WTC11 (cell line): ENCODE results near the gene APOBEC3C. TPM values are rescaled to one million over a fixed set of nuclear protein-coding genes. Genes with fewer than 3 reads are reported as not detected.
A peak's percentile ranks its signal among the peaks of the same experiment; 100 is the strongest.
"Not testable (repeated sequence)": the region's sequence is repeated elsewhere in the genome, so short reads cannot be mapped to it uniquely, and the experiment has no call there.

Experiments
- ATAC-seq: fragments of 200-7000 bp; cut with Tn5 transposase; 2 replicates; pipeline ENCODE4 v1.10.0; 2021; ENCODE audit warnings: mild to moderate bottlenecking, moderate library complexity
- CTCF ChIA-PET: fragments of 300-600 bp; sonication (Branson Sonifier 250); formaldehyde crosslinking; loops from one replicate; lab custom pipeline; 2021; ENCODE audit warnings: antibody characterized with exemption; lab: Charles Lee
- POLR2A ChIA-PET: fragments of 350-600 bp; sonication (Branson Sonifier 250); formaldehyde crosslinking; loops from one replicate; lab custom pipeline; 2021; ENCODE audit warnings: antibody characterized with exemption; lab: Charles Lee
- DNase-seq: peaks from one replicate; pipeline ENCODE4 v3.0.0; 2021; ENCODE audit warnings: low spot score
- H3K27ac Mint-ChIP-seq: 2 replicates; pipeline ENCODE4 v1.8.0; 2021; ENCODE audit warnings: mixed read lengths
- H3K27me3 Mint-ChIP-seq: 2 replicates; pipeline ENCODE4 v1.8.0; 2021; ENCODE audit warnings: low read depth, mild to moderate bottlenecking, moderate library complexity, mixed read lengths
- H3K36me3 Mint-ChIP-seq: 2 replicates; pipeline ENCODE4 v1.8.0; 2021; ENCODE audit warnings: mixed read lengths
- H3K4me1 Mint-ChIP-seq: 2 replicates; pipeline ENCODE4 v1.8.0; 2022; ENCODE audit warnings: mixed read lengths
- H3K4me3 Mint-ChIP-seq: 2 replicates; pipeline ENCODE4 v1.8.0; 2021; ENCODE audit warnings: mild to moderate bottlenecking, moderate library complexity, mixed read lengths
- H3K9me3 Mint-ChIP-seq: 2 replicates; pipeline ENCODE4 v1.8.0; 2021; ENCODE audit warnings: mixed read lengths
- ETV6 ChIP-seq: sonication (generic); formaldehyde crosslinking; IDR thresholded peaks from 2 replicates; pipeline ENCODE4 v1.8.1; 2022; ENCODE audit warnings: mild to moderate bottlenecking, missing genetic modification reagents
- GRHL2 ChIP-seq: fragments of 250-450 bp; sonication (Bioruptor Pico); IDR thresholded peaks from 2 replicates; pipeline ENCODE4 v1.8.0; 2022; ENCODE audit warnings: mild to moderate bottlenecking, moderate library complexity; ENCODE audit not compliant: insufficient replicate concordance, severe bottlenecking
- IRF2 ChIP-seq: sonication (generic); formaldehyde crosslinking; IDR thresholded peaks from 2 replicates; pipeline ENCODE4 v1.8.0; 2022; ENCODE audit warnings: low read depth, missing genetic modification reagents, borderline replicate concordance
- JUN ChIP-seq: sonication (generic); formaldehyde crosslinking; IDR thresholded peaks from 2 replicates; pipeline ENCODE4 v1.8.0; 2023; ENCODE audit warnings: mild to moderate bottlenecking, missing genetic modification reagents
- NFATC4 ChIP-seq: fragments of 250-450 bp; sonication (Bioruptor Pico); IDR thresholded peaks from 2 replicates; pipeline ENCODE4 v1.9.0; 2021; ENCODE audit warnings: mild to moderate bottlenecking
- NFYB ChIP-seq: sonication (generic); formaldehyde crosslinking; conservative IDR thresholded peaks from 2 replicates; pipeline ENCODE4 v1.8.0; 2022; ENCODE audit warnings: low read depth, missing genetic modification reagents
- RORB ChIP-seq: fragments of 250-450 bp; sonication (Bioruptor Pico); IDR thresholded peaks from 2 replicates; pipeline ENCODE4 v1.9.0; 2021; ENCODE audit warnings: mild to moderate bottlenecking
- TEAD4 ChIP-seq: sonication (generic); formaldehyde crosslinking; IDR thresholded peaks from 2 replicates; pipeline ENCODE4 v1.8.0; 2022; ENCODE audit warnings: mild to moderate bottlenecking, missing genetic modification reagents
- ZNF232 ChIP-seq: sonication (generic); formaldehyde crosslinking; IDR thresholded peaks from 2 replicates; pipeline ENCODE4 v1.8.0; 2022; ENCODE audit warnings: mild to moderate bottlenecking, missing genetic modification reagents
- ZNF423 ChIP-seq: fragments of 250-450 bp; sonication (Bioruptor Pico); IDR thresholded peaks from 2 replicates; pipeline ENCODE4 v2.1.2; 2022; ENCODE audit warnings: mild to moderate bottlenecking, moderate library complexity
- total RNA-seq: library from RNA; stranded (reverse); gene quantifications from 3 replicates; pipeline ENCODE4 v1.2.3, GENCODE V29; 2021
- TF ChIP-seq, protein P1 (sequence below): fragments of 250-450 bp; sonication (Bioruptor Pico); IDR thresholded peaks from 2 replicates; pipeline ENCODE4 v2.1.2; 2022; ENCODE audit warnings: mild to moderate bottlenecking, moderate library complexity
- TF ChIP-seq, protein P2 (sequence below): fragments of 250-450 bp; sonication (Bioruptor Pico); IDR thresholded peaks from 2 replicates; pipeline ENCODE4 v1.9.0; 2021; ENCODE audit warnings: mild to moderate bottlenecking
- TF ChIP-seq, protein P3 (sequence below): sonication (generic); formaldehyde crosslinking; IDR thresholded peaks from 2 replicates; pipeline ENCODE4 v1.8.1; 2023; ENCODE audit warnings: mild to moderate bottlenecking, missing genetic modification reagents
- TF ChIP-seq, protein P4 (sequence below): sonication (generic); formaldehyde crosslinking; IDR thresholded peaks from 2 replicates; pipeline ENCODE4 v1.8.1; 2022; ENCODE audit warnings: missing genetic modification reagents, borderline replicate concordance

The APOBEC3C gene
- total RNA-seq, 1 experiment from 2014 or later = 33.4 TPM

DNA sequence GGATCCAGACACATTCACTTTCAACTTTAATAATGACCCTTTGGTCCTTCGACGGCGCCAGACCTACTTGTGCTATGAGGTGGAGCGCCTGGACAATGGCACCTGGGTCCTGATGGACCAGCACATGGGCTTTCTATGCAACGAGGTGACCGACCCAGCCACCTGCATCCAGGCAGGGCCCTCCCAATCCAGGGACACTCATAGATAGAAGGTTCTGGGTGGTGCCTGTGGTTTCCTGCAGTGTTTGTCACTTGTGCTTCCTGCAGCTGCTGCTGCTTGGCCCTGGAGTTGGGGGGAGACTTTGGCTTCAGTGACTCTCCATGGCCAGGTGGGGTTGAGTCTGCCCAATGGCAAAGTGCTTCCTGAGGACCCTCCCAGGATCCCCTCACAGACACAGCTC is 24.6 kb upstream of the APOBEC3C start (continued):
- no peak for TF ChIP-seq NFATC4

DNA sequence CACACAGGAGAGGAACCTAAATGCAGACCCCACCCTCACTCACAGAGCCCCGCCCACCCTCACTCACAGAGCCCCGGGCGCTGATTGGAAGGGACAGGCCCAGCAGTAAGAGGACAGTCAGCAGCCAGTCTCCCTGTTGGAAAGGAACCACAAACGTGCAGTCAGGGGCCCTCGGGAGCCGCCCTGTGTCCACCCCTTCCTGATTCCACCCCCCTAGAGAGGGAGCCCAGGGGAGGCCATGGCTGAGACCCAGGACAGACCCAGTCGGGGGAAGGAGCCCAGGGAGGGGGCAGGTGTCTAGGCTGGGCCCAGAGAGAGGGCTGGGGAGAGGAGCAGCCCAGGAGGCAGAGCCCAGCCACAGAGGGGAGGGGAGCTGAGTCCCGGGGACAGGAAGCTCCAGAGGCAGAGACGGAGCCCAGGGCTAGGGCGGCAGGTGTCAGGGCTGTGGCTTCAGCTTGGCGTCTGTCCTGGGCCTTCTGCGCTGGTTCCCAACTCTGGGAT is 21.1 kb upstream of the APOBEC3C start:
- POLR2A ChIA-PET, H3K36me3 Mint-ChIP-seq, H3K9me3 Mint-ChIP-seq, H3K27me3 Mint-ChIP-seq: not testable (repeated sequence)
- peak; percentile 79 for DNase-seq
- CTCF ChIA-PET = interaction anchor here (2.4 kb wide), 1 partner anchor 123 kb away, joined by 7 read pairs; no protein-coding TSS in a partner anchor
- TF ChIP-seq NFYB = peak; percentile 32; the same call in 1 of the 2 replicates
- Mint-ChIP-seq H3K27ac (peak overlapping the region; percentile 72; the same call in 1 of the 2 replicates), H3K4me3 (peak overlapping the region; percentile 29; the same call in 1 of the 2 replicates), H3K4me1 (peaks cover 29% of the 10 kb centered on the region)
- peak; percentile 97 for ATAC-seq

DNA sequence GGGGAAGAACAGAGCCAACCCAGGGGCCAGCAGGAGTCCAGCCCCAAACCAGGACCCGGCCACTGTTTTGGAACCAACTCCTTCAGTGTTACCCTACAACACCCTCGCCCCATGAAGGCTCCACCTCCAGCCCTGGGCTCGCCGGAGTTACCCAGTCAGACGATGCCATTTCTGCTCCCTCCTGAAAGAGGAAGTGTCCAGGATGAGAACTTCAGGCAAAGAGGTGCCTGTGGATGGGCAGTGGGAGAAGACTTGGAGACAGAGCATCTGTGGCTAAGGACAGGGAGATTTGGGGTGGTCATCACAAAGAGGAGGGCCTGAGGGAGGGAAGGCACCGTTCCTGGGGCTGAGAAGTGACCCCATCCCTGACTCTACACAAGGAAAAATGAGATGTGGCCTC is 18.0 kb upstream of the APOBEC3C start:
- ChIA-PET POLR2A (no interaction called here), CTCF (interaction anchor here (1.3 to 1.5 kb wide), 2 partner anchors 69 to 126 kb away, joined by 3 read pairs; no protein-coding TSS in a partner anchor)
- TF ChIP-seq RORB (CRISPR knock-in tag) (no peak), ZNF232 (no peak), ETV6 (CRISPR knock-in tag) (no peak), JUN (no peak), GRHL2 (no peak), IRF2 (CRISPR knock-in tag) (no peak)
- TF ChIP-seq, protein P1, sequence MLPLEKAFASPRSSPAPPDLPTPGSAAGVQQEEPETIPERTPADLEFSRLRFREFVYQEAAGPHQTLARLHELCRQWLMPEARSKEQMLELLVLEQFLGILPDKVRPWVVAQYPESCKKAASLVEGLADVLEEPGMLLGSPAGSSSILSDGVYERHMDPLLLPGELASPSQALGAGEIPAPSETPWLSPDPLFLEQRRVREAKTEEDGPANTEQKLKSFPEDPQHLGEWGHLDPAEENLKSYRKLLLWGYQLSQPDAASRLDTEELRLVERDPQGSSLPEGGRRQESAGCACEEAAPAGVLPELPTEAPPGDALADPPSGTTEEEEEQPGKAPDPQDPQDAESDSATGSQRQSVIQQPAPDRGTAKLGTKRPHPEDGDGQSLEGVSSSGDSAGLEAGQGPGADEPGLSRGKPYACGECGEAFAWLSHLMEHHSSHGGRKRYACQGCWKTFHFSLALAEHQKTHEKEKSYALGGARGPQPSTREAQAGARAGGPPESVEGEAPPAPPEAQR = no peak
- TF ChIP-seq, protein P2, sequence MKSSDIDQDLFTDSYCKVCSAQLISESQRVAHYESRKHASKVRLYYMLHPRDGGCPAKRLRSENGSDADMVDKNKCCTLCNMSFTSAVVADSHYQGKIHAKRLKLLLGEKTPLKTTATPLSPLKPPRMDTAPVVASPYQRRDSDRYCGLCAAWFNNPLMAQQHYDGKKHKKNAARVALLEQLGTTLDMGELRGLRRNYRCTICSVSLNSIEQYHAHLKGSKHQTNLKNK (CRISPR knock-in tag) = no peak
- TF ChIP-seq, protein P3, sequence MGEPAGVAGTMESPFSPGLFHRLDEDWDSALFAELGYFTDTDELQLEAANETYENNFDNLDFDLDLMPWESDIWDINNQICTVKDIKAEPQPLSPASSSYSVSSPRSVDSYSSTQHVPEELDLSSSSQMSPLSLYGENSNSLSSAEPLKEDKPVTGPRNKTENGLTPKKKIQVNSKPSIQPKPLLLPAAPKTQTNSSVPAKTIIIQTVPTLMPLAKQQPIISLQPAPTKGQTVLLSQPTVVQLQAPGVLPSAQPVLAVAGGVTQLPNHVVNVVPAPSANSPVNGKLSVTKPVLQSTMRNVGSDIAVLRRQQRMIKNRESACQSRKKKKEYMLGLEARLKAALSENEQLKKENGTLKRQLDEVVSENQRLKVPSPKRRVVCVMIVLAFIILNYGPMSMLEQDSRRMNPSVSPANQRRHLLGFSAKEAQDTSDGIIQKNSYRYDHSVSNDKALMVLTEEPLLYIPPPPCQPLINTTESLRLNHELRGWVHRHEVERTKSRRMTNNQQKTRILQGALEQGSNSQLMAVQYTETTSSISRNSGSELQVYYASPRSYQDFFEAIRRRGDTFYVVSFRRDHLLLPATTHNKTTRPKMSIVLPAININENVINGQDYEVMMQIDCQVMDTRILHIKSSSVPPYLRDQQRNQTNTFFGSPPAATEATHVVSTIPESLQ (CRISPR knock-in tag) = no peak
- Mint-ChIP-seq H3K27me3 (peaks cover 6% of the 10 kb centered on the region; the same call in 1 of the 2 replicates), H3K36me3 (peaks cover 10% of the 10 kb centered on the region), H3K4me1 (peaks cover 37% of the 10 kb centered on the region), H3K9me3 (peaks cover 12% of the 10 kb centered on the region), H3K27ac (no peak overlapping the region), H3K4me3 (no peak overlapping the region)
- no peak for ATAC-seq
- no peak for DNase-seq

DNA sequence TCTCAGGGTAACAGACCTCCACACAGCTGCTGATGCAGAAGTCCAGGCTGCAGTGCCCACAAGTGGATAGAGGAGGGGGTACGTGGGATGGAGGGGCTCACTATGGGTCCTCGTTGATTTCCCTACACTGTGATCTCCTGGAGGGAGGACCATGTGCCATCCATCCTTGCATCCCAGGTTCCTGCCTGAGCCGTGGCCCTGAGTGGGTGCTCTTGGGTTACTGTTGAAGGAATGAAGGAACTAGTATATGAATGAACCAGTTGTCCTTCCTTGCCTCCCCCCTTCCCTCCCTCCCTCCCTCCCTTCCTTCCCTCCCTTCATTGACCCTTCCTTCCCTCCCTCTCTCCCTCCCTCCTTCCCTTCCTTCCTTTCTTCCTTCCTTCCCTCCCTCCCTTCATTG is 16.5 kb upstream of the APOBEC3C start:
- peaks cover 12% of the 10 kb centered on the region for H3K9me3 Mint-ChIP-seq
- ATAC-seq (no peak), DNase-seq (no peak)
- H3K27me3 Mint-ChIP-seq = peaks cover 6% of the 10 kb centered on the region; the same call in 1 of the 2 replicates
- H3K36me3 Mint-ChIP-seq = peaks cover 10% of the 10 kb centered on the region
- POLR2A ChIA-PET = no interaction called here
- CTCF ChIA-PET = interaction anchor here (0.7 to 1.3 kb wide), 2 partner anchors 127 to 228 kb away, joined by 3 read pairs; no protein-coding TSS in a partner anchor
- peaks cover 34% of the 10 kb centered on the region for H3K4me1 Mint-ChIP-seq
- no peak overlapping the region for H3K27ac Mint-ChIP-seq
- H3K4me3 Mint-ChIP-seq = no peak overlapping the region
- TF ChIP-seq, protein P4, sequence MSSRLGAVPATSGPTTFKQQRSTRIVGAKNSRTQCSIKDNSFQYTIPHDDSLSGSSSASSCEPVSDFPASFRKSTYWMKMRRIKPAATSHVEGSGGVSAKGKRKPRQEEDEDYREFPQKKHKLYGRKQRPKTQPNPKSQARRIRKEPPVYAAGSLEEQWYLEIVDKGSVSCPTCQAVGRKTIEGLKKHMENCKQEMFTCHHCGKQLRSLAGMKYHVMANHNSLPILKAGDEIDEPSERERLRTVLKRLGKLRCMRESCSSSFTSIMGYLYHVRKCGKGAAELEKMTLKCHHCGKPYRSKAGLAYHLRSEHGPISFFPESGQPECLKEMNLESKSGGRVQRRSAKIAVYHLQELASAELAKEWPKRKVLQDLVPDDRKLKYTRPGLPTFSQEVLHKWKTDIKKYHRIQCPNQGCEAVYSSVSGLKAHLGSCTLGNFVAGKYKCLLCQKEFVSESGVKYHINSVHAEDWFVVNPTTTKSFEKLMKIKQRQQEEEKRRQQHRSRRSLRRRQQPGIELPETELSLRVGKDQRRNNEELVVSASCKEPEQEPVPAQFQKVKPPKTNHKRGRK (CRISPR knock-in tag) = 0 out of 2 replicates have a peak, but pooled peaks have one; percentile 66
- TF ChIP-seq ZNF423 (no peak), TEAD4 (no peak)
